GM21360 (cell line): Measurements from ENCODE around the gene ELAC2.
A peak's percentile ranks its signal among the peaks of the same experiment; 100 is the strongest.

Source experiments
- ATAC-seq: cut with Tn5 transposase; IDR thresholded peaks from one replicate; pipeline ENCODE4 v1.9.1; 2021; ENCODE audit warnings: mild to moderate bottlenecking, moderate library complexity; ENCODE audit not compliant: unreplicated experiment

Gene ELAC2, protein sequence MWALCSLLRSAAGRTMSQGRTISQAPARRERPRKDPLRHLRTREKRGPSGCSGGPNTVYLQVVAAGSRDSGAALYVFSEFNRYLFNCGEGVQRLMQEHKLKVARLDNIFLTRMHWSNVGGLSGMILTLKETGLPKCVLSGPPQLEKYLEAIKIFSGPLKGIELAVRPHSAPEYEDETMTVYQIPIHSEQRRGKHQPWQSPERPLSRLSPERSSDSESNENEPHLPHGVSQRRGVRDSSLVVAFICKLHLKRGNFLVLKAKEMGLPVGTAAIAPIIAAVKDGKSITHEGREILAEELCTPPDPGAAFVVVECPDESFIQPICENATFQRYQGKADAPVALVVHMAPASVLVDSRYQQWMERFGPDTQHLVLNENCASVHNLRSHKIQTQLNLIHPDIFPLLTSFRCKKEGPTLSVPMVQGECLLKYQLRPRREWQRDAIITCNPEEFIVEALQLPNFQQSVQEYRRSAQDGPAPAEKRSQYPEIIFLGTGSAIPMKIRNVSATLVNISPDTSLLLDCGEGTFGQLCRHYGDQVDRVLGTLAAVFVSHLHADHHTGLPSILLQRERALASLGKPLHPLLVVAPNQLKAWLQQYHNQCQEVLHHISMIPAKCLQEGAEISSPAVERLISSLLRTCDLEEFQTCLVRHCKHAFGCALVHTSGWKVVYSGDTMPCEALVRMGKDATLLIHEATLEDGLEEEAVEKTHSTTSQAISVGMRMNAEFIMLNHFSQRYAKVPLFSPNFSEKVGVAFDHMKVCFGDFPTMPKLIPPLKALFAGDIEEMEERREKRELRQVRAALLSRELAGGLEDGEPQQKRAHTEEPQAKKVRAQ

DNA sequence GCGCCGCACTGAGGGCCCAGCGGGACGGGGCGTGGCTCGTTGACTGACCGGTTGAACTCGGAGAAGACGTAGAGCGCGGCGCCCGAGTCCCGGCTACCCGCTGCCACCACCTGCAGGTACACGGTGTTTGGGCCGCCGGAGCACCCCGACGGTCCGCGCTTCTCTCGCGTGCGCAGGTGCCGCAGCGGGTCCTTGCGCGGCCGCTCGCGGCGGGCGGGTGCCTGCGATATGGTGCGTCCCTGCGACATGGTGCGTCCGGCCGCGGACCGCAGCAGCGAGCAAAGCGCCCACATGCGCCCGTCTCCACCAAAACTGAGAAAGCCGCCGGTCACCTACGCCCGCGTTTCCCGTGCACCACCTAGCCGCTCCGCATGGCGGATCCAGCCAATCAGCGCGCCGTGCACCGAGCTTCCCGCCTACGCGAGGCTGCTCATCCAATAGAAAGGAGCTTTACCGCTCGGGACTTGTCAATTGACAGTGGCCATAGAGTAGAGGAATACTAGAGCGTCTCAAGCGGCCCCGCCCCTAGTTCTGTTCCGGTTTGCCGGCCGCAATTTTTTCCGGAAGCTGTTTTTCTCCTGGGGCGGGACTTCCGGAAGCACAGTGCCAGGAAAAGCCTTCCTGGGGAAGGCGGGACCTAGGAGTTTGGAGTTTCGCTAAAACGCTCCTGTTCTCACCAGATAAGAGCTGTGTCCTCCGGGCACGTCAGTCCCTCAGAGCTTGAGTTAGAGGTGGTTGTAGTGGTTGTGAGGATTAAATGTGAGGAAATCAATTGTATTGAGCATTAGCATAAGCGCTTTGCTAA is at the start of gene ELAC2:
ELAC2 (minus strand) TSS at position 373 of the 805 bp plus-strand sequence; CDS start at position 293, 80 bp downstream.
- peak; percentile 95 for ATAC-seq

DNA sequence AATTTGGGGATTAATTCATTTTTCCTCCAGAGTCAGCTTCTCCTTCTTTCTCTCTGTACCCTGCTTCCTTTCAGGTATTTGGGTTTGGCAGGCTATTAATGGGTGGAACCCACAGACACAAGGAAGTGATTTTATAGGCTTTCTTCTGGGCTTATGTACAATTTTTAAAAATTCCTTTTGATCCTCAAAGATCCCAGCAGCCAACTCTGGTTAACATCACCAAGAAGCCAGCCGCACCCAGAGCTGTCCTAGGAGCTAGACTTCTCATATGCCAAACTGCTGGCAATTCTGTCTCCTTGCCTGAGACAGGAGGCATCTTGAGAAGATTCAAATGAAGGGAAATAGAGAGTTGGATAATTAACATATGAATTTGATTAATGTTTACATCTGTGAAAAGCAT is 47.2 kb upstream of the ELAC2 start:
- no peak for ATAC-seq

DNA sequence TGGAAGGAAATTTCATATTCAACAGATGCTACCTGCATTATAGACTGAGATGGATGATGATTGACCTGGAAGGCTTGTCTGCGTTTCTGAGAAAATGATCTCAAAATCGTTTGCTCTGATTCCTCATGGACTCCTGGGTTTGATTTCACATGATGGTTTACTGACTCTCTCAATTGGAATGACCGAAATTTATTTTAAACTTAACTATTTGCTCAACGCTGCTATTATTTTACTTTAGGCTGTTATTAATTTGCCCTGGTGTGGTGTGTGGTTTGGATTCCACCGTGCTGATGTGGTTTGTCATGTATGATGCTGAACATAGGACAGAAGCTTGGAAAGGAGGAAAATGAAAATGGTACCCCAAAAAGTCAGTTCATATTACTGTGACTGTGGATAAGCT is 37.3 kb upstream of the ELAC2 start:
- no peak for ATAC-seq

DNA sequence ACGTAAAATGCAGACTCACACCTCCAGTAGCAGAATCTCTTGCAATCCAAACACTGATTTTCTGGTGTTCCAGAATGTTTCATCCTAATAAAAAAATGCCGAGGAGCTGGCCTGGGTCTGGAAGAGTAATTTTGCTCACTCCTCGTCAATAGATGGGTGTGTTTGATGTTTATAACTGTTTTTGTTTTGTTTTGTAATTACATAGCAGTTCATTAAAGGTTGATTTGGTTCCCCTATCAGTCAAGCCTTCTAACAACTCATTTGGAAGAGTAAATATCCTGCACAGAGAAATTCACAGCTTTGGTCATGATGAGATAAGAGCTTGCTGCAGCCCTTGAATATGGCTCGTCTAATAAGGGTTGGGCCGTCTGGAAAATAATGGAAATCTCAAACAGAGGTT is 36.8 kb upstream of the ELAC2 start:
- ATAC-seq = no peak

DNA sequence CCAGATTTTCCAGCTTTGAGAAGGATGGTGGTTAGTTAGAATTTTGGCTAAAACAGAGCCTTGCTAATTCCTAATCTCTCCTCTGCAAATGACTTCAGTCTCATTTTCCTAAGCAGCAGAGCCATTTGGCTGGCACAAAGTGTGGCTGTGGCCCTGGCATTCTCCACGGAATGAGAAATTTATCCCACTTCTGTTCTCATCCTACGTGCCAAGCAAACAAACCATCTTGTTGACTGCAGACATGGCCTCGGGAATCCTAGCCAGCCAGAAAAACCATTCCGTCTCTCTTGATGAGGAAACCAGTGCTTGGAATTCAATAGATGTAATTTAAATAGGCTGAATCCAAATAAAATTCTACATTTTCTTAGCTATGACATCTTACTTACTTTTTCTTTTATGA is 34.1 kb upstream of the ELAC2 start:
- ATAC-seq = no peak

DNA sequence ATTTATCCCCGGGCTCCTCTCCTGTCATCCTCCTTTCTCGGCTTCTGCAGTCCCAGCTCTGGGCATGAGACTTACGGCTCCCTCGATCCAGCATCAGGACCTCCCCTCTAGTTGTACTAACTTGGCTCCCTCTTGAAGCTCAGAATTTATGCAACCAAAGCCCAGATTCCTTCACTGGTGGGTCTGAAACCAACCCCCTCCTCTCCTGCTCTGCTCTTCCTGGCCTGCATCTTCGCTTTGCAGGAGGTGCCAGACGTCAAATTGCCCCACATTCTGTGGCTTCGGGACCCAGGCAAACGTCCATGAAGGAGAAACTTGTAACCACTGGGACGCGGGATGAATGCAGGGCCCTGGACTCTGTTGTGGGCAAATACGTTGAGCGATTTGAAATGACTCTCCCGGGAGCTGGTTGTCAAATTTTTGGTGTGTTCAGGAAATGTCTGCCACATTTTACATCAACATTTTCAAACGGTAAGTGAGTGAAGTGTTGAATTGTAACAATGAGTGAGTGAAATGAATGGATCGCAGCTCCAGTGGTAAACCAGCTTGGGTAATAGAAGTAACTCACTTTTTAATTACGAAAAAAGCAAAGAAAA is 29.3 kb upstream of the ELAC2 start:
- ATAC-seq = no peak

DNA sequence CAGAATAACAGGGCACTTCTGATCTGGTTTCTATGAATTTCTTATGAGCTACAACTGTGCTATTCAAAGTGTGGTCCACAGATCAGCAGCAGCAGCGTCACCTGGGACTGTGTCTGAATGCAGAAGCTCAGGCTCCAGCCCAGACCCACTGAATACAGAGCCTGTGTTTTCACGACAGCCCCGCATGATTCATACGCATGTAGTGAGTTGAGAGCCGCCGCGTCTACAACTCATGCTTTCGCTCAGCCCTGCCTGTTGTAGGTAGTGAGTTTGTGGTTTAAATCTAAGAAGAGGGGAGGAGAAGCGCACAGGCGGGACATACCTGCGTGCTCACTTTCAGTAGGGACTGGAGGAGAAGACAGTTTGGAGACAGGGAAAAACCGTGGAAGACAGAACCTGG is 28.5 kb upstream of the ELAC2 start:
- ATAC-seq = no peak

DNA sequence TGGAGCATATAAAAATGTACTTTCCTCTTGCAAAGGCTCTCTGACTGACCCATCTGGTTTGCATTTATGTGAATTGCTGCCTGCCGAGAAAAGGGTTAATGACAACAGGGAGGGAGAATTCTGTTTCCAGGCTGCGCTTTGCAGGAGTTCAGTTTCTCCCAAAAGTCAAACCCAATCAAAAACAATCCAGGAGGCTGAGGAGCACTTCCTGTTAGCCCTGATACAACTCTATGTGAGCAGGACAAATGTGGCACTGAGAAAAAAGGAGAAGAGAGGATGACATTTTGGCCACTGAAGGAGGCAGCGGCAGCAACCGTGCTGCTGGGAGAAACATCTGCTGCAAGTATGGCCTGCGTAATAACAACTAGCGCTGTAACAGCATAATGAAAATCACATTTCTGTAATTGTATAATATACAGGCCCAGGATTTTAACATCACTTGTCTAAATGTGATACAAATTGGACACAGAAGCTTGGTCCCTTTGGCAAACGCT is 26.8 kb upstream of the ELAC2 start:
- no peak for ATAC-seq

DNA sequence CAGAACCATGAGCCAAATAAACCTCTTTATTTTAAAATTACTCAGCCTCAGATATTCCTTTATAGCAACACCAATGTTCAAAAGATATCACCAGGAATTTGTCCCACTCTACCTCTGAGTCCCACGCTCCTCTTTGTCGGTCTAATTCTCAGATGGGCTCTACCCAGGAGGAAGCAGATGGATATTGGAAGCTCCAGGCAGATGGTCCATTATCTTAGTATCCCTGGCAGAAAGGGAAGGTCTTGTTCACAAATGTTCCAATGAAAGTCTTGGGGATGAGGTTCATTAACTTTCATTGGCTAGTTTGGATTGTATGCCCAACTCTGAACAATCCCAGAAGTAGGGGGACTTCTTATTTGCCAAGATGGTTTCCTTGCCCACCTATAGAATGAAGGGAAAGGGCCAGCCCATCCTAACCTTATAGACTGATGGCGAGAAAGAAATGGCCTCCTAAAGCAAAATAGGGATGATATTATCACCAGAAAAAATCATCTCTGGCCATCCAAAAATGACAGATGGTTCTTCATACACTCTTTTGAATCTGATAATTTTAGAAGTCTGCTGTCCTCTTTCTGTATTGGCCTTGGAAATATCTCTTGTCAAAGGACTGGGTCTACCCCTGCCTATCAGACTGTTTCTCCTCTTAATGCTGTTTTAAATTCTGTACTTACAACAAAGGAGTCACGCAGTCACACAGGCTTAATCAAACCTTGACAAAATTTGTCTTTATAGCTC is 21.3 kb upstream of the ELAC2 start:
- ATAC-seq = no peak

DNA sequence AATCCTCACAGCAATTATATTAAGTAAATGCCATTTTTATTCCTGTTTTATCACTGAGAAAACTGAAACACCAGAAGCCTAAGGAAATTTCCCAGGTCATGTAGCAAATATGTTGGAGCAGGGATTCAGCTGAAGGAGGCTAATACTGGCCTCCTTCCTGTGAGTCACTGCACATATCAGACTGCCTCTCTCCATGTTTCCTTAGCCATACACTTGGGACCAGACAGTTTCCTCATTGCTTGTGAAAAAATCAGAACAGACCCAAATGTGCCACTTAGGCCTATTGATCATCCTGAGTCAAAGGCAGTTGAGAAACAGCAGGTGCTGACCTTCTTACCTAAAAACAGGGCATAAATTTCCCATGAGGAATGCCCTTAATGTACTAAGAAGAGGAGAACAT is 18.9 kb upstream of the ELAC2 start:
- no peak for ATAC-seq

DNA sequence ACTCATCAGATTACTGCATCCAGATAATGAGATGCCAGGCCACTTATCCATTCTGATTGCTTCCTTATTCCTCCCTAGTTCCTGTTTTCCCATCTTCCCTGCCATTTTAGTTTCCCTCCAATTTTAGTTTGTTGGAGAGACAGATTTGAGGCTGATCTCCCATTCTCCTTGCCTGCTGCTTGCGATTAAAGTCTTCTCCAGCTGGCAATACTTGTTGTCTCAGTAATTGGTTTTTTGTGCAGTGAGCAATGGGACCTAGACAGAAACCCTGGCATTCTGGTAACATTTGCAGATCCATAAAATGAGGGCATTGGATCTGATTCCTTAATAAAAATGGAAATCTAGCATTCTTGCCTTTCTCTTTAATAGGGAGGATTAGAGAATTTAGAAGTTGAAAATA is 17.6 kb upstream of the ELAC2 start:
- no peak for ATAC-seq

DNA sequence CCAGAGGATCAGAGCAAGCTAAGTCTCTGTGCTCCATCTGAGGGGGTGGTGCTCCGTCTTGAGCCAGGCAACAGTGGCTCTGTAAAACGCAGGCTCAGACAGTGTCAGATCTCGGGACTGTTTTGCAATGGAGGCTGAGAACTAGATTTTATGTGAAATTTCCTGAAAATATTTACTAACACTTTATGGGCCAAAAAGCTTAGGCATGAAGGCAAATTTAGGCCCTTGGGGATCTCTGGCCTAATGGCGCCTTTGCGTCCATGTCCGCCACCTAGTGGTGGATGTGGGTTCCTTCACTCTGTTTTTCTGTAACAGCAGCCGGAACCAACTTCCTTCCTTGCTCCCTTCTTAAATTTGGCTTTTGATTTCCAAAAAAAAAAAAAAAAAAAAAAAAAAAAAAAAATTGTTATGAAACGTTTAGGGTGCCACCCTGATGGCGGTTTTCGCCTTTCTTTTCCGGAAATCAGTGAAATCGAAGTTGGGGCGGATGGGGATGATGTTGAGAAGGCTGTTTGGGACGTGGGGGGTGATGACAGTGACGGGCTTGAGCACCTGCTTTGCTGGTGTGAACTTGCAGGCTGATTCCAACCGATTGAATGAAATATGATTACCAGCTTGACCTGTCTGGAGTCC is 14.0 kb upstream of the ELAC2 start:
- peak; percentile 62 for ATAC-seq

DNA sequence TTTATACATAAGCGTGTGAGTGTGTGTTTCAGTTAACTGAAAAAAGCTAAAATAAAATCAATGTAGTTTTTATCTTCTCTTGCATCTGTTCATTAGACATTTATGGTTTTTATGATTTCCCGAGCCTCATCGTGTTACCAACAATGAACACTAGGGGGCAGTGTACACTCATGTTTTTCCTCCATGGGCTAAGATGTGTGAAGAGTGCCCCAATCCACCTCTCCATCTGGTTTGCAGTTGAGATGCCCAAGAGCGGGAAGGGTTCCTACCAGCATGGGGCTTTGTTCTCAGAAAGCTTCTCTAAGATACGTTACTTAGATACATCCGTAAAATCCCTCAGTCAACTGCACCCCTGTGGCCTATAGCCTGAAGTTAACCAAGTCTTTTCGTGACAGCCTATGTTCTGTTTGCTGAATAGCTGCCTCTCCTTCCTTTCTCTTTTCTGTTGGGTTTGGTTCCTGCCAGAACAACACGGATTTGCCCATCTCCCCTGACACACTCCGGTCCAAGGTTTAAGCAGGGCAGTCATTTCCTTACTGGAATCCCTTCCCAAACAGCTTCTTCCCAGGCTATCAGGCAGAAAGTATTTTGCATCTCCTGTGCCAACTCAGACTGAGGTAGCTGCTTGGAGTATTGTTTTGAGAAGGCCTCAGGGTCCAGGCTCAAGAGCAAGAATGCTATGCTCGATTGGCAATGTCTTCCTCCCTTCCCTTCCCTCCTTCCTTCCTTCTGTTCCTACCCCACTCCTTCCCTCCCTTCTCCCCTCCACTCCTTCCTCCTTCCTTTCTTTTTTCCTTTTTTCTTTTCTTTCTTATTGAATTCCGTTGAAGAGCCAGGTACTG is 12.9 kb upstream of the ELAC2 start:
- ATAC-seq = no peak

DNA sequence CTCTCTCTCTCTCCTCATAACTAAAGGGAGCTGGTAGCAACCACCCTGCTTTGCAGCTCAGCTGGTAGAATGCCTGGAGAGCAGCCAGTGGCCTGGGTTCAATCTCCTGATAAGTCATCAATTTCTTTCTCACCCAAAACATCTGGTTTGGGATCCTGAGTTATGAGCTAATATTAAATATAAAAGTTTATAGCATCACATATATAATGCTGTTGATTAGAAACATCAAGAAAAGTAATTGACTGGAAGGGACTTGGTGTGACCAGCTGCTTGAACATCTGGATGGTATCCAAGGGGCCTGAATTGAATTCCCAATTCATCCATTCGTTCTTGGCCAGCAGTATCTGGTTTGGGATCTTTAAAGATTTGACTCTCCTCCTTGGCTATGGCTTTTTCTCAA is 12.2 kb upstream of the ELAC2 start:
- ATAC-seq = no peak

DNA sequence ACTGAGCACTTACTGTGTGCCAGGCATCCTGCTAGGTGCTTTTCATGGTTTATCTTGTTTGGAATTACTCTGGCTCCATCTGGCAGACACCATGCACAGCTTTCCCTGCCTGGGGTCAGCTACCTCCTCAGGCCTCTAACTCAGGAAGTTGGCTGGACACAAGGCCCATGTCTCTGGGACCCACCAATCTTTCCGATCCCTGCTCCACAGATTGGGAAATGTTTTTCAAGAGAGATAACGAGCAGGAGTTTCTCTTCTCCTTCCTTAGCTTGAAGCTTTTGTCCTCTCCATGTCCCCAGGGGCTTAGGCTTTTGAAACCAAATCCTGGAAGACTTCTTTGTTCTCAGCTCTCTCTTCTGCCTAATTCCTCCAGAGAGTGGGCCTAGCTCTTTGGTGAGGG is 11.5 kb upstream of the ELAC2 start:
- ATAC-seq = no peak

DNA sequence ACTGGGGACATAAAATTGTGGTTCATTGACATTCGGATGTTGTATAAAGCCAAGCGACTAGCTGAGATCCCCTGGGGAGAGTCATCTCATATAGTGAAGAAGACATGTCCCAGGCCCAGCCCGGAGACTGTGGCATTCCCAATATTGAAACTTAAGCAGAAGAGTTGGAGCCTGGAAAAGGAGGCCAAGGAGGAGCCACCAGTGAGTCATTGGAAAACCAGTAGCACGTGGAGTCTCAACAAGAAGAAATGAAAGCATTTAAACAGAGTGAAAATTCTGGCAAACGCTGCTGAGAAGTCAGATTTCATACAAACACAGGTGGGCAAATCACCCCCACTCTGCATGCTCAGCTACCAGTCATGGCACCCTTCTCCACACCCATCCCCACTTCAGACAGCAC is 9.4 kb upstream of the ELAC2 start:
- no peak for ATAC-seq

DNA sequence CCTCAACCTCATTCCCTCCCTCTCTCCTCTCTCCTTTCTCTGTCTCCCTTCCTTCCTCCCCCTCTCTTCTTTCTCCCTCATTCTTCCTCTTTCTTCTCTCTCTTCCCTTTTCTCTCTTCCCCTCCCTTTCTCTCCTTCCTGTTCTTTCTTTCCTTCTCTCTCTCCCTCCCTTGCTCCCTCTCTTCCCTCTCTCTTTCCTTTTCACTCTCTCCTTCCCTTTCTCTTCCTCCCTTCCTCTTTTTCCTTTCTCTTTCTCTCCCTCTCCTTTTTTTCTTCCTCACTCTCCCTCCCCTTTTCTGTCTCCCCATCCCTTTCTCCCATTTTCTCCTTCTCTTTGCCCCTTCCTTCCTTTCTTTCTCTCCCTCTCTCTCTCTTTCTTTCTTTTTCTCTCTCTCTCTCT is 7.9 kb upstream of the ELAC2 start:
- no peak for ATAC-seq

DNA sequence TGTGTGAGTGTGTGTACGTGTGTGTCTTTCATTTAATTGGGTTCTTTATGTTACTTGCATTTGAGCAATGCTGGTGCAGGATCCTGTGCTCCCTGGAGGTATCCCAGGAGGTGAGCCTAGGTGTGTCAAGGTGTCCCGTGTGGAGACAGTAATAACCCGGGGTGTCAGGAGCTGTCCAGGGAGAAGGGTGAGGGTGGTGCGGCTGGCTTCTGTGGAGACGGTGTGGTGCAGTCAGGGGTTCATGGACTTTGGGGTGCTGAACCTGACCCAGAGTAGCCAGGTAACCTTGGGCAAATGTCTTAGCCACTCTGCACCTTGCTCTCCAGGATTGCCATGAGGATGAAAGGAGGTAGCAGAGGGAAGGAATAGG is 7.4 kb upstream of the ELAC2 start:
- no peak for ATAC-seq
